HepG2 (cell line): ENCODE measurements around the gene CUL9. TPM values are rescaled to one million over a fixed set of nuclear protein-coding genes. Genes with fewer than 3 reads are reported as not detected.

Source experiments
- ATAC-seq: fragments of 200-7000 bp; cut with Tn5 transposase; 3 replicates; pipeline ENCODE4 v1.9.1; 2020; ENCODE audit warnings: mild to moderate bottlenecking, moderate library complexity
- BruUV-seq: library from RNA; stranded (reverse); fragments of 400-500 nt; replicated peaks from 2 replicates; lab custom pipeline; 2021; lab: Mats Ljungman, UMichigan
- CTCF ChIA-PET: fragments of 300-600 bp; formaldehyde crosslinking; extraction: SDS; loops from one replicate; lab custom pipeline; 2021; ENCODE audit warnings: low total read pairs, inconsistent platforms, low intra/inter-chr PET ratio; lab: Yijun Ruan, JAX
- POLR2A ChIA-PET: fragments of 350-600 bp; sonication (Branson Sonifier 250); formaldehyde crosslinking; loops from one replicate; lab custom pipeline; 2020; ENCODE audit warnings: antibody characterized with exemption, inconsistent platforms; lab: Yijun Ruan, JAX
- DNase-seq: peaks from one replicate; pipeline ENCODE4 v3.0.0-alpha.2; 2015; ENCODE audit warnings: low spot score
- FAIRE-seq: peaks from 3 replicates; lab custom pipeline; 2011; peaks lifted over from hg19 to GRCh38; lab: Jason Lieb, UNC
- H2AFZ ChIP-seq: one replicate; pipeline ENCODE4 v1.6.1; 2011; ENCODE audit warnings: low read length, inconsistent platforms
- H3K27ac ChIP-seq: fragments of 300-600 bp; 3 replicates; pipeline ENCODE4 v1.8.0; 2011; ENCODE audit warnings: mixed run types, mild to moderate bottlenecking, mixed read lengths, low read length, inconsistent platforms; ENCODE audit not compliant: insufficient read depth; ENCODE audit errors: extremely low read length
- H3K27me3 ChIP-seq, 2 experiments: fragments of 200-600 bp in 1 of 2; 2 replicates in 1 of 2; 3 replicates in 1 of 2; pipeline versions ENCODE4 v1.6.0 to v1.8.0; 2011; ENCODE audit warnings: low read length in 2 of 2, mild to moderate bottlenecking in 2 of 2, moderate library complexity in 2 of 2, inconsistent platforms in 1 of 2; ENCODE audit not compliant: insufficient read depth in 2 of 2, control insufficient read depth in 1 of 2
- H3K36me3 ChIP-seq, 2 experiments: fragments of 200-600 bp in 1 of 2; replicated peaks in 1 of 2; 2 replicates in 1 of 2; 3 replicates in 1 of 2; pipeline versions ENCODE4 v1.5.1 to v1.8.0; 2011; ENCODE audit warnings: low read length in 2 of 2, inconsistent platforms in 1 of 2; ENCODE audit not compliant: insufficient read depth in 2 of 2, control insufficient read depth in 1 of 2
- H3K4me1 ChIP-seq: 2 replicates; pipeline ENCODE4 v1.5.1; 2012; ENCODE audit warnings: low read length, inconsistent platforms; ENCODE audit not compliant: insufficient read depth
- H3K4me2 ChIP-seq: 2 replicates; pipeline ENCODE4 v1.6.0; 2011; ENCODE audit warnings: low read depth, low read length, inconsistent platforms
- H3K4me3 ChIP-seq, 3 experiments: fragments of 200-600 bp in 1 of 3; sonication (generic), shearing (Covaris generic) in 1 of 3; replicated peaks in 1 of 3; 2 replicates each; pipeline ENCODE4 v1.5.1; 2011 to 2016; ENCODE audit warnings: low read length in 3 of 3, inconsistent platforms in 2 of 3, low read depth in 2 of 3, mild to moderate bottlenecking in 2 of 3, control low read depth in 1 of 3, mixed read lengths in 1 of 3; ENCODE audit not compliant: insufficient read depth in 1 of 3
- H3K79me2 ChIP-seq: one replicate; pipeline ENCODE4 v1.6.1; 2011; ENCODE audit warnings: low read length, inconsistent platforms; ENCODE audit not compliant: insufficient read depth
- H3K9ac ChIP-seq: 2 replicates; pipeline ENCODE4 v1.6.0; 2011; ENCODE audit warnings: mild to moderate bottlenecking, low read depth, low read length, inconsistent platforms; ENCODE audit not compliant: insufficient read depth
- H3K9me3 ChIP-seq: 2 replicates; pipeline ENCODE4 v1.5.1; 2012; ENCODE audit warnings: mild to moderate bottlenecking, low read length
- H4K20me1 ChIP-seq: 2 replicates; pipeline ENCODE4 v1.6.0; 2011; ENCODE audit warnings: inconsistent platforms, mild to moderate bottlenecking, low read length, moderate library complexity; ENCODE audit not compliant: insufficient read depth
- CHD2 ChIP-seq: IDR thresholded peaks from 2 replicates; pipeline ENCODE4 v1.6.1; 2011; ENCODE audit warnings: low read depth, low read length, improper control_type of control experiment
- KDM4B ChIP-seq: sonication (generic); formaldehyde crosslinking; IDR thresholded peaks from 2 replicates; pipeline ENCODE4 v1.4.0; 2020; ENCODE audit warnings: missing genetic modification reagents
- NCOA1 ChIP-seq: sonication (generic); formaldehyde crosslinking; IDR thresholded peaks from 2 replicates; pipeline ENCODE4 v1.9.0; 2021; ENCODE audit warnings: missing genetic modification reagents
- NR2F2 ChIP-seq: IDR thresholded peaks from 2 replicates; pipeline ENCODE4 v1.6.1; 2012; ENCODE audit warnings: low read depth, inconsistent platforms, borderline replicate concordance
- PRDM15 ChIP-seq: sonication (generic); formaldehyde crosslinking; IDR thresholded peaks from 2 replicates; pipeline ENCODE4 v1.4.0; 2020; ENCODE audit warnings: missing genetic modification reagents
- TCF7 ChIP-seq: sonication (generic); IDR thresholded peaks from 2 replicates; pipeline ENCODE4 v1.6.1; 2016; ENCODE audit warnings: antibody characterized with exemption, low read depth
- THAP8 ChIP-seq: sonication (generic); formaldehyde crosslinking; IDR thresholded peaks from 2 replicates; pipeline ENCODE4 v1.5.1; 2020; ENCODE audit warnings: missing genetic modification reagents, mild to moderate bottlenecking, borderline replicate concordance
- ZBTB33 ChIP-seq: sonication (generic); formaldehyde crosslinking; IDR thresholded peaks from 2 replicates; pipeline ENCODE4 v1.4.0; 2020; ENCODE audit warnings: missing genetic modification reagents
- ZBTB38 ChIP-seq: sonication (generic); formaldehyde crosslinking; IDR thresholded peaks from 2 replicates; pipeline ENCODE4 v1.5.1; 2020; ENCODE audit warnings: mild to moderate bottlenecking, missing genetic modification reagents
- ZNF260 ChIP-seq: sonication (generic); formaldehyde crosslinking; IDR thresholded peaks from 2 replicates; pipeline ENCODE4 v1.4.0; 2020; ENCODE audit warnings: missing genetic modification reagents, low read depth, mild to moderate bottlenecking, borderline replicate concordance
- ZNF503 ChIP-seq: sonication (generic); formaldehyde crosslinking; IDR thresholded peaks from 2 replicates; pipeline ENCODE4 v1.4.0; 2020; ENCODE audit warnings: missing genetic modification reagents
- ZNF670 ChIP-seq: sonication (generic); formaldehyde crosslinking; IDR thresholded peaks from 2 replicates; pipeline ENCODE4 v1.8.0; 2022; ENCODE audit warnings: mild to moderate bottlenecking, missing genetic modification reagents, borderline replicate concordance
- WGBS: methylation state at CpG from one replicate; pipeline ENCODE4 v1.1.6; 2017; ENCODE audit warnings: low lambda C conversion rate; 5-methylcytosine and 5-hydroxymethylcytosine counted together
- in situ Hi-C: cut with HindIII; loops from 2 replicates; pipeline ENCODE4 v1.10.0; 2017; ENCODE audit warnings: low pct_unique_long_range_greater_than_20kb; ENCODE audit not compliant: extremely low pct_ligation_motif_present
- intact Hi-C: fragments of 100-400 bp; cut with micrococcal nuclease; formaldehyde crosslinking; loops from one replicate; pipeline ENCODE4 v1.10.0; 2022; ENCODE audit not compliant: unreplicated experiment
- polyA plus RNA-seq, 8 experiments: library from polyadenylated mRNA; depleted of rRNA in 3 of 8; stranded (reverse) in 7 of 8; unstranded in 1 of 8; fragments of >200 nt; fragmentation: Illumina TruSeq in 4 of 8; extraction: Trizol in 4 of 8; gene quantifications; 2 replicates each; pipeline versions ENCODE4 v1.2.1 to v1.2.3, GENCODE V29; 2011 to 2016; ENCODE audit warnings: low read depth in 4 of 8, missing spikeins in 1 of 8, mixed read lengths in 1 of 8; ENCODE audit not compliant: insufficient read depth in 1 of 8
- total RNA-seq, 5 experiments: library from RNA; depleted of rRNA; stranded (reverse); fragments of >200 nt; fragmentation: Illumina TruSeq; extraction: Trizol; gene quantifications; 2 replicates each; pipeline ENCODE4 v1.2.3, GENCODE V29; 2016; ENCODE audit warnings: low read depth in 1 of 5

CUL9 gene
- total and polyA plus RNA-seq, 2 of the 13 experiments (the other 11 are each of a cell fraction or from before 2014, with no cell fraction given), result 11.4 to 13.7 TPM

- TF ChIP-seq ZBTB33 (CRISPR knock-in tag), result peak; percentile 100
- TF ChIP-seq ZBTB38 (CRISPR knock-in tag), result 0 out of 2 replicates have a peak, but pooled peaks have one; percentile 22
These were observed 21.2 kb downstream of the CUL9 start (continued) for GRCh38 chr6:43203029-43203717.

- Histone ChIP-seq H3K4me3 (no peak overlapping the region), H4K20me1 (no peaks in the 10 kb centered on the region), H3K36me3 (peaks cover 0 to 2% of the 10 kb centered on the region in 2 experiments; a peak in 2 of 5 replicates), H3K9ac (no peak overlapping the region), H3K79me2 (no peaks in the 10 kb centered on the region), H3K9me3 (no peaks in the 10 kb centered on the region), H2AFZ (no peak overlapping the region), H3K4me2 (no peak overlapping the region), H3K27me3 (no peaks in the 10 kb centered on the region), H3K27ac (no peak overlapping the region), H3K4me1 (0 out of 2 replicates have a peak, but pooled peaks cover 5% of the 10 kb centered on the region)
- FAIRE-seq (no peak), ATAC-seq (no peak), DNase-seq (no peak)
- TF ChIP-seq KDM4B, result no peak
- TF ChIP-seq ZNF503 (CRISPR knock-in tag), result no peak
- no peak for TF ChIP-seq PRDM15 (CRISPR knock-in tag)
- no peak for TF ChIP-seq THAP8
- no peak for TF ChIP-seq ZNF670 (CRISPR knock-in tag)
- TF ChIP-seq NR2F2, result no peak
- TF ChIP-seq TCF7, result no peak
- no peak for TF ChIP-seq ZNF260 (CRISPR knock-in tag)
- no peak for TF ChIP-seq CHD2
- TF ChIP-seq NCOA1 (CRISPR knock-in tag), result no peak
- CTCF ChIA-PET, result no interaction called here
- BruUV-seq, result no TSS peak
- POLR2A ChIA-PET, result no interaction called here
- WGBS, result 92% methylated on average over 8 of the region's 8 CpGs
- intact Hi-C loops, result no loop called here
- in situ Hi-C loops, result no loop called here
These were observed 21.7 kb downstream of the CUL9 start for GRCh38 chr6:43203718-43204095.
